NT2/D1 (cell line): Measurements from ENCODE around the gene MALAT1.

Source experiments
- YY1 ChIP-seq: IDR thresholded peaks from 2 replicates; pipeline ENCODE4 v1.6.1; 2011; ENCODE audit not compliant: insufficient read length, insufficient read depth
- ZNF274 ChIP-seq: IDR thresholded peaks from 2 replicates; pipeline ENCODE4 v1.6.1; 2011; ENCODE audit warnings: mild to moderate bottlenecking, low read depth, low read length

DNA sequence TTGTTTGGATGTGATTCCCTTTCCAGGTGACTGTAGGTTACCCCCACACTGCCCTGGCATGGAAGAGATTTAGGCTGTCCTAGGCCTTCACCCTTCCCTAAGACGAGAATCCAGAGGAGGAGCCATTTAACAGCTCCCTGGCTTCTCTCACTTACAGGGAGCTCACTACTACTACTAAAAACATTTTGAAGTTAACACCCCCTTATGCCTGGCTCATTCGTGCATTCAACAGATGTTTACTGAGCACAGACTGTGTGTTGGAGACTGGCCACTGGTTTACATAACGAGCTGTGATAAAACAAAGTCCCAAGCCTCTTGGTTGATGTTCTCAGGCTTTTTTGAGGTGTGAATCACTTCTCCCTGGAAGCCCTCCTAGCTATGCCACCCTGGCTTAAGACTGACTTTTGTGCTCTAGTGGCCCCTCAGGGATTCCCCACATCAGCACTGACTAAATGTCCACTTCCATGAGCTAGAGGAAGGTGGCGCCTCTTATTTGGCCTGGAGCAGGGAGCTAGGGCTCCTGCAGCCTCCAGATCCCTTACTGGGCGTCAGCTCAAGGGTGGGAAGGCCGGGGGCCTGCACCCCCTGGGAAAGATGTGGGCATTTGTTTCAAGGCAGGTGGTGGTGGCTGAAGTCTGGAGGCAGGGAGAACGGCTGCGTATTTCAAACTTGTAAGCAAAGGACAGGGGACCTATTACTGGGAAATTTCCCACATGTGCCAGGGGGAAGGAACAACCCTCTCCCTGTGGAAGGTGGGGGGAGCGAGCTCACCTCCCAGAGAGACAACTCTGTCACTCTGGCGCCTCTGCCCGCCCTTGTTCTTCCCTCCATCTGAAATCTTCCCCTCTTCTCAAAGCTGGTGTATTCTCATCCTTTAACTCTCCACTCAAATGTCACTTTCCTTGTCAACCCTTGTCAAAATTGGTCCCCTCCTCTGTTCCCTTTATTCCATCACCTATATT, 19.4 kb upstream of the MALAT1 start:
- TF ChIP-seq YY1 = no peak
- TF ChIP-seq ZNF274 = no peak
